Cortex of kidney (tissue), 1 donor: ENCODE data around the gene ELANE.

Experiments used
- DNase-seq: peaks from one replicate; lab custom pipeline; 2025; lab: John Stamatoyannopoulos, UW

ELANE gene

DNA sequence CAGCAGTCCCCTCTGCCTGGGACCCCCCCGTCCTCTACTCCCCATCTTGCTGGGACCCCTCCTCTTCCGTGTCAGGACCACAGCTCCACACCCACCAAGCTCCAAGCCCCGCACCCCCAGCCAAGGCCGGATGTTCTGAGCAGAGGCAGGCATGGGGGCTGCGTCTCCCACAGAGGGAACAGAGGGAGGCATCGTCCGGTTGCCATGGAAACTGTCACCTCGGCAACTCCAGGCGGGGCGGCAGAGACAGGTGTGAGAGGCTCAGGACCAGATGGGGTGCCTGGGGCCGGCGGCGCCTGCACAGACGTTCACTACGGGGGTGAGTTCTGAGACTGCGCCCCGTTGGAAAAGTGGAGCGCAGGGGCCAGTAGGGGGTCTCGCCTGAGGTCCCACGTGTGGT lies 46.6 kb downstream of the ELANE start:
- DNase-seq, result no peak

- no peak for DNase-seq
Measured at GRCh38 chr19:899336-900042, 47.4 kb downstream of the ELANE start.

DNA sequence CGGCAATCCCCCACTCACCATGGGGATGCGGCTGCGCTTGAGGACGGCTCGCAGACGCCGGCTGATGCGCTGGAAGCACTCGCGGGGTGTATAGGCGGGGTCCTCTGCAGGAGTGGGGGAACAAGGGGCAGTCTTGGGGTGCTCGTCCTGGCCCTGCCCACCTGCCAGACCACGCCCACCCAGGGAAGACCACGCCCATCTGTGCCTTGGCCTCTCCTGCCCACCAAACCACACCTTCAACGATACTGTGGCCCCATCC lies 47.9 kb downstream of the ELANE start:
- no peak for DNase-seq

- DNase-seq, result no peak
Measured at GRCh38 chr19:900302-901111, 48.4 kb downstream of the ELANE start.

DNA sequence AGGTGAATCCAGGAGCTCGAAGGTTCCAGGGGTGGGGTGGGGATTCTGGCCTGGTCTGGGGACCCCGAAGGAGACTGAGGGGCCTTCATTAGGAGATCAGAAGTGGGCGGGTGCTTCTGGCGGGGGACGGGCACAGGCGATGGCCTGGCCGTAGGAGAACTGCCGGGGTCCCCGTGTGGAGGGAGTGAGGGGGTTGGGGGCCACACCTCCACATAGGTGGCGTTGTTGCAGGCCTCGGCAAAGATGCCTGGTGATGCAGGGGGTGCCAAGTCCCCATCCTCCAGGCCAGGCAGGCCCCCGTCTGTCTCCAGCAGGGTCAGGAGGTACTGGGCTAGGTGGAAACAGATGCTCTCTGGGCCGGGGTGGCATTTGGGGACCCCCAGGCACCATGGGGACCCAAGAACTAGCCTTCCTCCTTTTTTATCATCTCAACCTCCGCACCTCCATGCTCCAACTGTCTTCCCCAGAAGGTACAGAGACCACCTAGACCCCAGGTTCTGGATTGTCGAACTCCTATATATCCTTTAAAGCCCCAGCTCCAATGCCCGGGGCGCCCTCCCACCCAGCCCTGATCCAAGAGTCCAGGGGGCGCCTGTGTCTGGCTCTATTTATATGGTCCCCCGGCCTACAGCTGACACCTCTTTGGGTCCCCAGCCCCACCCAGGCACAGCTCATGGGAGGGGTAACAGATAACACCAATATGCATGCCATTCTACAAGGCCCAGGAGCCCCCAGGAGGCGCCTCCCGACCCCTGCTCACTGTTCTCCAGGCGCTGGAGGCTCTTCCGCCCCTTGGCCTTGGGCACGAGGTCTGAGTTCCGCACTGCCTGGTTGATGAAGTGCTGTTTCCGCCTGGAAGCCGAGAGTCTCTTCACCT lies 49.4 kb downstream of the ELANE start:
- no peak for DNase-seq

DNA sequence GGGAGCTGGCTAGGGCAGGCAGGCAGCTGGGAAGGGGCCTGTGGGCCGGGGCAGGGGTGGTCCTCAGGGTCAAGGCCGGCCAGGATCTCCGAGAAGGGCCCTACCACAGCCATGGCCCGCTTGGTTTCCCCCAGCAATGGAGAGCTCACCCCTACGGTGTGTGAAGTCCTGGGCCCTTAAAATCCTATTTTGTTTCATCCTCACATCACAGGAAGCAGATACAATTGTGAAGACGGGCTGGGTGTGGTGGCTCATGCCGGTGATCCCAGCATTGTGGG lies 49.9 kb downstream of the ELANE start:
- DNase-seq, result no peak

- no peak for DNase-seq
Measured at GRCh38 chr19:902446-903226, 50.5 kb downstream of the ELANE start.

GRCh38 chr19:903266-903797 lies 51.2 kb downstream of the ELANE start:
- no peak for DNase-seq

DNA sequence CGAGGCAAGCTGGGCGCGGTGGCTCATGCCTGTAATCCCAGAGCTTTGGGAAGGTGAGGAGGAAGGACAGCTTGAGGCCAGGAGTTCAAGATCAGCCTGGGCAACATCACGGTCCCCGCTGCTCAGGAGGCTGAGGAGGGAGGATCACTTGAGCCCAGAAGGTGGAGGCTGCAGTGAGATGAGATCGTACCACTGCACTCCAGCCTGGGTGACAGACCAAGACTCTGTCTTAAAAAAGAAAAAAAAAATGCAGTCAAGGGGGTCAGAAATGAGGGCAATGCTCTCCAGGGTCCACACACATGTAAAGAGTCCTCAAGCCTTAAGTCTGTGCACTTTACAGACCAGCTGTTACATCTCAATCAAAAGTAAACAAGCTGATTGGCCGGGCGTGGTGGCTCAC lies 52.4 kb downstream of the ELANE start:
- no peak for DNase-seq
